ENCODE results near the gene UBE3A.

- no peak for TF ChIP-seq CTCF (IDR thresholded peaks at IDR 0.05; ENCODE audit: insufficient read depth, low read length, poor library complexity, severe bottlenecking)
- no peak for TF ChIP-seq EZH2phosphoT487 (conservative IDR thresholded peaks at IDR 0.05; ENCODE audit: low read length)
Measured at GRCh38 chr15:25441111-25441510, 2.3 kb upstream of the UBE3A start.
